ENCODE data around the gene LAMA1. TPM values are rescaled to one million over a fixed set of nuclear protein-coding genes. Genes with fewer than 3 reads are reported as not detected.

LAMA1 gene
- total and polyA plus RNA-seq, 10 donors, result 0.20 to 2.3 (median 0.63) TPM

GRCh38 chr18:7071600-7071999 lies 46.0 kb downstream of the LAMA1 start:
- intact Hi-C loops (cut with DNase I; ENCODE audit: low total_unique reads), result no loop called here
- Histone ChIP-seq H3K4me3 (no peak overlapping the region), H3K27ac (no peak overlapping the region), H3K4me1 (no peaks in the 10 kb centered on the region), H3K36me3 (no peaks in the 10 kb centered on the region), H3K9me3 (no peaks in the 10 kb centered on the region), H3K27me3 (replicated peaks in 1 of 7) (no peaks in the 10 kb centered on the region)
- no peak for DNase-seq
- no peak for TF ChIP-seq POLR2A (IDR thresholded peaks at IDR 0.05)
- WGBS, 5 donors, result 76 to 88% (median 83%) methylated on average over 2 of the region's 2 CpGs

DNA sequence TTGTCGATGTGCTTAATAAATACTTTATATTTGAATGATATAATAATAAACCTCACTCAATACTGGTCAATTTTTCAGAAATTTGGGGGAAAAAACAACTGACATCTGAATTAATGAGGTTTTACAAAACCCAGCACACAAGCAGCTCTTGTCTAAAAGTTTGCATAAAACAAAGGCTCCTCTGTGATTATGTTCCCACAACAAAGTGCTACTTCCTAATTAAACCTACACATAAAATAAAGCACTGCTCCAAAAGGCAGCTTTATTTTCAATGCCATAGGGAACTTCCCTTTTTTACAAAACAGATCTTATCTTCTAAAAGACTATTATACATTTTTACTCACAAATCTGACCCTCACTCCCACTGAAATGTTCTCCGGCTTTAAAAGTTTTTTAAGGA lies 47.1 kb downstream of the LAMA1 start:
- Histone ChIP-seq H3K27me3 (replicated peaks in 1 of 7) (no peaks in the 10 kb centered on the region), H3K4me1 (no peaks in the 10 kb centered on the region), H3K36me3 (no peaks in the 10 kb centered on the region), H3K9me3 (no peaks in the 10 kb centered on the region), H3K27ac (no peak overlapping the region), H3K4me3 (no peak overlapping the region)
- DNase-seq, result no peak
- WGBS, 5 donors, result 70 to 83% (median 76%) methylated on average over 2 of the region's 2 CpGs
- intact Hi-C loops (cut with DNase I; ENCODE audit: low total_unique reads), result no loop called here
- TF ChIP-seq, protein P1, sequence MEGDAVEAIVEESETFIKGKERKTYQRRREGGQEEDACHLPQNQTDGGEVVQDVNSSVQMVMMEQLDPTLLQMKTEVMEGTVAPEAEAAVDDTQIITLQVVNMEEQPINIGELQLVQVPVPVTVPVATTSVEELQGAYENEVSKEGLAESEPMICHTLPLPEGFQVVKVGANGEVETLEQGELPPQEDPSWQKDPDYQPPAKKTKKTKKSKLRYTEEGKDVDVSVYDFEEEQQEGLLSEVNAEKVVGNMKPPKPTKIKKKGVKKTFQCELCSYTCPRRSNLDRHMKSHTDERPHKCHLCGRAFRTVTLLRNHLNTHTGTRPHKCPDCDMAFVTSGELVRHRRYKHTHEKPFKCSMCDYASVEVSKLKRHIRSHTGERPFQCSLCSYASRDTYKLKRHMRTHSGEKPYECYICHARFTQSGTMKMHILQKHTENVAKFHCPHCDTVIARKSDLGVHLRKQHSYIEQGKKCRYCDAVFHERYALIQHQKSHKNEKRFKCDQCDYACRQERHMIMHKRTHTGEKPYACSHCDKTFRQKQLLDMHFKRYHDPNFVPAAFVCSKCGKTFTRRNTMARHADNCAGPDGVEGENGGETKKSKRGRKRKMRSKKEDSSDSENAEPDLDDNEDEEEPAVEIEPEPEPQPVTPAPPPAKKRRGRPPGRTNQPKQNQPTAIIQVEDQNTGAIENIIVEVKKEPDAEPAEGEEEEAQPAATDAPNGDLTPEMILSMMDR (IDR thresholded peaks at IDR 0.05 in 8 of 11, conservative IDR thresholded peaks at IDR 0.05 in 3 of 11), result no peak
- TF ChIP-seq POLR2A (IDR thresholded peaks at IDR 0.05), result no peak
- no peak for TF ChIP-seq POLR2AphosphoS5 (IDR thresholded peaks at IDR 0.05)

DNA sequence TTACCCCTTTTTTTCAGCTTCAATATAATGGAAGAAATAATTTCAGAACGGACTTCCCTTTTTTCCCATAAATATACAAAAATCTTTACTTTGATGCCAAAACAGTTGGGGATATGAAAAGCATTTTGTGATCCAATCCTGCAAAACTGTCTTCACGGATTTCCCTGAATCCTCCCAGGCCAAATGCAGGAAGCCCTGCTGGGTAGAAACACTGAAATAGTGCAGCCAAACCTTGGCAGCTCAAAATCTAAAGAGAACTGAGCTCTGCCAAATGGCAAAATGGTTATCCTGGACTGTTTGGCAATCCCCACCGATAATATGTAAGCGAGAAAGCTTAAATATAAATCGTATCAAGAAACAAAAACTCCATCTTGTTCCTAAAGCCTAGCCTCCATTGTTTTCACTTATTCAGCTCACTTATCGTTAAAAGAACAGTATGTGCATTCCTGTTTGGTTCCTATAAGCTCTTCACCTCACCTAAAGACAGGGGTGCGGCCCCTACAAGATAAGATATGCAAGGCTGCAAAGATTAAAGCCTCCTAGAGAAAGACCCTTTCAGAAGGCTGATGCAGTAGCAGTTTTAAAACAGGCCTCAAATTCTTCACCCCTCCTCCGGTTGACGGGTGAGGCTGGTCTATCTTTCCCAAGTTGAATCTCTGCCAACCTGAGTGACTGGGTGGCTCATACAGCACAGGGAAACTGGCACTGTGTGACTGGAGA lies 48.6 kb downstream of the LAMA1 start:
- Histone ChIP-seq H3K36me3 (no peaks in the 10 kb centered on the region), H3K27ac (no peak overlapping the region), H3K9me3 (no peaks in the 10 kb centered on the region), H3K4me3 (no peak overlapping the region), H3K4me1 (no peaks in the 10 kb centered on the region), H3K27me3 (replicated peaks in 1 of 7) (no peaks in the 10 kb centered on the region)
- intact Hi-C loops (cut with DNase I; ENCODE audit: low total_unique reads), result no loop called here
- 84 to 94% (median 87%) methylated on average over 9 of the region's 9 CpGs for WGBS, 5 donors
- TF ChIP-seq, protein P1 (IDR thresholded peaks at IDR 0.05 in 8 of 11, conservative IDR thresholded peaks at IDR 0.05 in 3 of 11), result no peak
- TF ChIP-seq POLR2A (IDR thresholded peaks at IDR 0.05), result no peak
- TF ChIP-seq POLR2AphosphoS5 (IDR thresholded peaks at IDR 0.05), result no peak
- no peak for DNase-seq

- DNase-seq, result no peak
- Histone ChIP-seq H3K9me3 (no peaks in the 10 kb centered on the region), H3K36me3 (no peaks in the 10 kb centered on the region), H3K4me3 (no peak overlapping the region), H3K27ac (no peak overlapping the region), H3K4me1 (no peaks in the 10 kb centered on the region), H3K27me3 (replicated peaks in 1 of 7) (peaks cover 0 to 3% (median 0%) of the 10 kb centered on the region in 7 donors)
- WGBS, 5 donors, result 68 to 80% (median 78%) methylated on average over 4 of the region's 4 CpGs
- TF ChIP-seq, protein P1 (IDR thresholded peaks at IDR 0.05 in 8 of 11, conservative IDR thresholded peaks at IDR 0.05 in 3 of 11), result no peak
- TF ChIP-seq POLR2AphosphoS5 (IDR thresholded peaks at IDR 0.05) (no peak), POLR2A (IDR thresholded peaks at IDR 0.05) (no peak)
- intact Hi-C loops (cut with DNase I; ENCODE audit: low total_unique reads), result no loop called here
Observed at GRCh38 chr18:7066965-7067555, 50.5 kb downstream of the LAMA1 start.
